Raji (cell line): ENCODE data around the gene LCNL1.
A peak's percentile ranks its signal among the peaks of the same experiment; 100 is the strongest.

ENCODE experiments used
- POLR2A ChIP-seq: IDR thresholded peaks from 2 replicates; pipeline ENCODE4 v1.6.1; 2011; ENCODE audit warnings: low read depth, low read length, control low read depth; ENCODE audit not compliant: insufficient read depth

LCNL1 gene

GRCh38 chr9:137026384-137026783, 43.6 kb downstream of the LCNL1 start:
- TF ChIP-seq POLR2A, result no peak

GRCh38 chr9:137026828-137027227, 44.0 kb downstream of the LCNL1 start:
- TF ChIP-seq POLR2A, result no peak

GRCh38 chr9:137027369-137028262, 44.8 kb downstream of the LCNL1 start, which contains the start of gene ABCA2:
Gene ABCA2, minus strand, starts transcription at chr9:137028237. Its CDS starts 97 bp downstream, at chr9:137028140.
- TF ChIP-seq POLR2A, result no peak

- TF ChIP-seq POLR2A, result no peak
Observed at GRCh38 chr9:137028263-137029057, 45.7 kb downstream of the LCNL1 start.

- no peak for TF ChIP-seq POLR2A
Observed at GRCh38 chr9:137029058-137029936, 46.5 kb downstream of the LCNL1 start.

- TF ChIP-seq POLR2A, result no peak
Observed at GRCh38 chr9:137030006-137030405, 47.2 kb downstream of the LCNL1 start.

- TF ChIP-seq POLR2A, result no peak
Observed at GRCh38 chr9:137030538-137031527, 48.0 kb downstream of the LCNL1 start.

- TF ChIP-seq POLR2A, result peak; percentile 38; the same call in 1 of the 2 replicates
Observed at GRCh38 chr9:137031904-137032640, 49.3 kb downstream of the LCNL1 start, which contains the start of gene FUT7. Gene FUT7, minus strand, starts transcription at chr9:137032088. Its CDS starts 97 bp downstream, at chr9:137031991.

- no peak for TF ChIP-seq POLR2A
Observed at GRCh38 chr9:137032858-137033257, 50.1 kb downstream of the LCNL1 start.

- no peak for TF ChIP-seq POLR2A
Observed at GRCh38 chr9:137034039-137034708, 51.4 kb downstream of the LCNL1 start.

- TF ChIP-seq POLR2A, result peak; percentile 39; the same call in 1 of the 2 replicates
Observed at GRCh38 chr9:137034709-137035506, 52.1 kb downstream of the LCNL1 start.
